Measurements from ENCODE around the gene TAAR9. TPM values are rescaled to one million over a fixed set of nuclear protein-coding genes. Genes with fewer than 3 reads are reported as not detected.

Gene TAAR9
- total RNA-seq, 2 experiments from 2014 or later: not detected

DNA sequence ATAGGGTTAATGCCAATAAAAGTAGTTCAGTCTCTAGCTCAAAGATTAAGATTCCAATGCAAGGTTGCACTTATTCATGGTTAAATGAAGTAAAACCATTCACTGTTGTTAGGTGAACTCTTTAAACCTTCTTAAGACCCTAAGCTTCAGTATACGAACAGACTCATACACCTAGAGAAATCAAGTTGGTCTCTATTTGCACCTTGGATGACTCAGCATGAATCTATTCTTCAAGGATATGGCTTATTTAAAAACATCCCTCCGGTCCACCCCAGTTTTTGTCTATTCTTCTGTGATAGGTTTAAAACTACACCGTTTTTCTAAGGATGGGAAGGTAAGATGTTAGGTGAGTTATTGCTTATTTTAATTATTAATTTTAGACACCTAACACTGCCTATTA lies 932 bp upstream of the TAAR9 start:
- Mint-ChIP-seq H3K9me3 (no peaks in the 10 kb centered on the region), H3K27ac (no peak overlapping the region)

DNA sequence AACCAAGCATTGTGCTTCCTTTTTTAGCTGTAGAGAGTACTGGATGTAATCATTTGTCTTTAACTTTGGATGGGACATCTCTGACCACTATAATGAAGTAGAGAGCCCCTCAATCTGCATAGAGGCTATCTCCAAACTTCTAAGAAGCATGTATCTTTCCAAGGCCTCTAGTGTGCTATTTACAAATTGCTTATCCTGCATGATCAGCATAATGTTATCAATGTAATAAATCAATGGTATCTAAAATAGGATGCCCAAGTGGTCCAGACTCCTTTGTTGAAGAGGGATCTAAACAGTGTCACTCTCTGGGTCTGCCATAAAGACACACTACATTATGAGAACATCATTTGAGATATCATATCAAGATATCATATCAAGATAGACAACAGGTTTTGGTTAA lies 6.7 kb downstream of the TAAR9 start:
- H3K36me3 ChIP-seq (ENCODE audit: insufficient read depth, low read length): no peaks in the 10 kb centered on the region
- peaks cover 35% of the 10 kb centered on the region for H3K27me3 Mint-ChIP-seq
- TF ChIP-seq, protein P1, sequence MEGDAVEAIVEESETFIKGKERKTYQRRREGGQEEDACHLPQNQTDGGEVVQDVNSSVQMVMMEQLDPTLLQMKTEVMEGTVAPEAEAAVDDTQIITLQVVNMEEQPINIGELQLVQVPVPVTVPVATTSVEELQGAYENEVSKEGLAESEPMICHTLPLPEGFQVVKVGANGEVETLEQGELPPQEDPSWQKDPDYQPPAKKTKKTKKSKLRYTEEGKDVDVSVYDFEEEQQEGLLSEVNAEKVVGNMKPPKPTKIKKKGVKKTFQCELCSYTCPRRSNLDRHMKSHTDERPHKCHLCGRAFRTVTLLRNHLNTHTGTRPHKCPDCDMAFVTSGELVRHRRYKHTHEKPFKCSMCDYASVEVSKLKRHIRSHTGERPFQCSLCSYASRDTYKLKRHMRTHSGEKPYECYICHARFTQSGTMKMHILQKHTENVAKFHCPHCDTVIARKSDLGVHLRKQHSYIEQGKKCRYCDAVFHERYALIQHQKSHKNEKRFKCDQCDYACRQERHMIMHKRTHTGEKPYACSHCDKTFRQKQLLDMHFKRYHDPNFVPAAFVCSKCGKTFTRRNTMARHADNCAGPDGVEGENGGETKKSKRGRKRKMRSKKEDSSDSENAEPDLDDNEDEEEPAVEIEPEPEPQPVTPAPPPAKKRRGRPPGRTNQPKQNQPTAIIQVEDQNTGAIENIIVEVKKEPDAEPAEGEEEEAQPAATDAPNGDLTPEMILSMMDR (IDR thresholded peaks at IDR 0.05): no peak
- H3K27ac Mint-ChIP-seq: no peak overlapping the region
- H3K9me3 ChIP-seq (ENCODE audit: control insufficient read depth in 1 of 2, insufficient read depth in 1 of 2, low read length in 2 of 2): no peaks in the 10 kb centered on the region
- H3K27me3 ChIP-seq (ENCODE audit: control insufficient read depth in 1 of 2, insufficient read depth in 2 of 2, low read length in 2 of 2): peaks cover 3 to 11% of the 10 kb centered on the region in 2 experiments
- no peaks in the 10 kb centered on the region for H3K9me3 Mint-ChIP-seq
- H3K4me3 Mint-ChIP-seq: no peak overlapping the region
- H3K36me3 Mint-ChIP-seq (ENCODE audit: low read depth): no peaks in the 10 kb centered on the region
- ChIA-PET CTCF (no interaction called here), POLR2A (no interaction called here)
- no peak overlapping the region for H3K4me3 ChIP-seq (ENCODE audit: low read length)
- H3K27ac ChIP-seq (ENCODE audit: low read depth in 1 of 2, low read length in 2 of 2): no peak overlapping the region
- intact Hi-C loops (cut with DNase I, micrococcal nuclease): no loop called here
- H3K4me1 Mint-ChIP-seq (ENCODE audit: low read depth): no peaks in the 10 kb centered on the region
- DNase-seq (no peak), ATAC-seq (ENCODE audit: poor library complexity) (no peak)
- H3K4me1 ChIP-seq (ENCODE audit: insufficient read depth, low read length): no peaks in the 10 kb centered on the region

More for the DNA sequence above, 932 bp upstream of the TAAR9 start:
- ChIA-PET CTCF (no interaction called here), POLR2A (no interaction called here)
- no peak for ATAC-seq (ENCODE audit: poor library complexity)
- intact Hi-C loops (cut with DNase I, micrococcal nuclease): loop anchor here (10.0 kb wide), 2 partner anchors 228 to 1558 kb away; no protein-coding TSS in a partner anchor
- Histone ChIP-seq H3K4me1 (ENCODE audit: insufficient read depth, low read length) (no peaks in the 10 kb centered on the region), H3K4me3 (ENCODE audit: low read length) (no peak overlapping the region), H3K9me3 (ENCODE audit: control insufficient read depth in 1 of 2, insufficient read depth in 1 of 2, low read length in 2 of 2) (no peaks in the 10 kb centered on the region), H3K36me3 (ENCODE audit: insufficient read depth, low read length) (no peaks in the 10 kb centered on the region), H3K27me3 (ENCODE audit: control insufficient read depth in 1 of 2, insufficient read depth in 2 of 2, low read length in 2 of 2) (peaks cover 7 to 28% of the 10 kb centered on the region in 2 experiments), H3K27ac (ENCODE audit: low read depth in 1 of 2, low read length in 2 of 2) (no peak overlapping the region)
- Mint-ChIP-seq H3K27me3 (peaks cover 41% of the 10 kb centered on the region), H3K4me1 (ENCODE audit: low read depth) (no peaks in the 10 kb centered on the region), H3K36me3 (ENCODE audit: low read depth) (no peaks in the 10 kb centered on the region), H3K4me3 (no peak overlapping the region)
- TF ChIP-seq, protein P1 (IDR thresholded peaks at IDR 0.05): no peak
- DNase-seq: no peak

DNA sequence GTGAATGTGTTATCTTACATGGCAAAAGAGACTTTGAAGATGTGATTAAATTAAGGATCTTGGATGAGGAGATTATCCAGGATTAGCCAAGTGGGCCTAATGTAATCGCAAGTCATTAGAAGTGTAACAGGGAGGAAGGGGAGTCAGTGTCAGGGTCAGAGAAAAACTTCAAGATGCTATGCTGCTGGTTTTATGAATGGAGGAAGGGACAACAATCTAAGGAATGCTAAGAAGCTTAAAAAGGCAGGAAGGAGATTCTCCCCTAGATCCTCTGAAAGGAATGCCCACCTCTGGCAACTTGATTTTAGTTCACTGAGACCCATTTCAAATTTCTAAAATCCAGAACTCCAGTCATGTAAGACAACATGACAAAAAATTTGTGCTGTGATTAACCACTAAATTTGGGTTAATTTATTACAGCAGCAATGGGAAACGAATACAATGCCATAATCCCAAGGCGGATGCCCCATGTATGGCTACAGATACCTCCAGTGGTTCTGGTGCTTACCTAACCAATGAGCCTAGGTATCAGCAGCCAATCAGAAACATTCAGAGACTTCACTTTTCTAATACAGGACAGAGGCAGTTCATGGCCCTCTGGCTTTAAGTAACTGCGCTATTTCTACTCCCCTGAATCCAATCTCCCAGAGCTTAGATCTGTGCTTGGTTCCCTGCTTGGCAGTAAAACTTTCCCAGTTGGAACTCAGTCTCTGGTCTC lies 10.8 kb downstream of the TAAR9 start:
- Histone ChIP-seq H3K4me1 (ENCODE audit: insufficient read depth, low read length) (no peaks in the 10 kb centered on the region), H3K36me3 (ENCODE audit: insufficient read depth, low read length) (no peaks in the 10 kb centered on the region), H3K27ac (ENCODE audit: low read depth in 1 of 2, low read length in 2 of 2) (no peak overlapping the region), H3K27me3 (ENCODE audit: control insufficient read depth in 1 of 2, insufficient read depth in 2 of 2, low read length in 2 of 2) (peaks cover 3% of the 10 kb centered on the region in 2 experiments), H3K9me3 (ENCODE audit: control insufficient read depth in 1 of 2, insufficient read depth in 1 of 2, low read length in 2 of 2) (no peaks in the 10 kb centered on the region), H3K4me3 (ENCODE audit: low read length) (no peak overlapping the region)
- Mint-ChIP-seq H3K27ac (no peak overlapping the region), H3K4me1 (ENCODE audit: low read depth) (no peaks in the 10 kb centered on the region), H3K27me3 (peaks cover 21% of the 10 kb centered on the region), H3K4me3 (no peak overlapping the region), H3K9me3 (no peaks in the 10 kb centered on the region), H3K36me3 (ENCODE audit: low read depth) (no peaks in the 10 kb centered on the region)
- intact Hi-C loops (cut with DNase I, micrococcal nuclease): no loop called here
- ChIA-PET POLR2A (no interaction called here), CTCF (no interaction called here)
- TF ChIP-seq, protein P1 (IDR thresholded peaks at IDR 0.05): no peak
- no peak for DNase-seq
- no peak for ATAC-seq (ENCODE audit: poor library complexity)

Measured in CD4-positive, alpha-beta T cell (primary cell).